ENCODE results near the gene DLG2.
"Not testable (repeated sequence)": the region's sequence is repeated elsewhere in the genome, so short reads cannot be mapped to it uniquely, and the experiment has no call there.

DLG2 gene

GRCh38 chr11:84310268-84310667 lies 1316.9 kb downstream of the DLG2 start:
- Histone ChIP-seq H3K27ac (ENCODE audit: low read length) (no peak overlapping the region), H3K4me2 (ENCODE audit: low read depth, low read length) (no peak overlapping the region), H3K27me3 (replicated peaks; ENCODE audit: insufficient read depth, low read length) (no peaks in the 10 kb centered on the region), H3K9me3 (replicated peaks; ENCODE audit: insufficient read depth, low read length) (no peaks in the 10 kb centered on the region), H3F3A (ENCODE audit: insufficient read depth, low read length) (no peaks in the 10 kb centered on the region), H3K4me1 (ENCODE audit: low read length) (no peaks in the 10 kb centered on the region), H3K79me2 (ENCODE audit: low read length) (no peaks in the 10 kb centered on the region), H2AFZ (ENCODE audit: low read length) (no peak overlapping the region), H4K20me1 (ENCODE audit: insufficient read depth, low read length) (no peaks in the 10 kb centered on the region), H3K4me3 (ENCODE audit: low read length) (no peak overlapping the region), H3K9ac (ENCODE audit: low read length) (no peak overlapping the region), H3K9me2 (replicated peaks; ENCODE audit: insufficient read depth, low read length) (no peaks in the 10 kb centered on the region), H3K36me3 (replicated peaks; ENCODE audit: insufficient read depth, low read length) (no peaks in the 10 kb centered on the region)
- no peak for TF ChIP-seq CTCF (IDR thresholded peaks at IDR 0.05; ENCODE audit: low read length)
- DNase-seq: no peak

- H4K20me1 ChIP-seq (ENCODE audit: insufficient read depth, low read length); H3K9me2 ChIP-seq (replicated peaks; ENCODE audit: insufficient read depth, low read length); H3K4me1 ChIP-seq (ENCODE audit: low read length); DNase-seq; H3K4me3 ChIP-seq (ENCODE audit: low read length); H3K9ac ChIP-seq (ENCODE audit: low read length); H3K9me3 ChIP-seq (replicated peaks; ENCODE audit: insufficient read depth, low read length); H3K4me2 ChIP-seq (ENCODE audit: low read depth, low read length); H3K36me3 ChIP-seq (replicated peaks; ENCODE audit: insufficient read depth, low read length); H3K79me2 ChIP-seq (ENCODE audit: low read length); H3K27ac ChIP-seq (ENCODE audit: low read length); H3F3A ChIP-seq (ENCODE audit: insufficient read depth, low read length); H3K27me3 ChIP-seq (replicated peaks; ENCODE audit: insufficient read depth, low read length); H2AFZ ChIP-seq (ENCODE audit: low read length): not testable (repeated sequence)
Measured at GRCh38 chr11:84308491-84308890, 1318.7 kb downstream of the DLG2 start.

GRCh38 chr11:84300092-84300491 lies 1327.1 kb downstream of the DLG2 start:
- H3K79me2 ChIP-seq (ENCODE audit: low read length): no peaks in the 10 kb centered on the region
- H3K27ac ChIP-seq (ENCODE audit: low read length): no peak overlapping the region
- H3K9me3 ChIP-seq (replicated peaks; ENCODE audit: insufficient read depth, low read length): no peaks in the 10 kb centered on the region
- DNase-seq: no peak
- H2AFZ ChIP-seq (ENCODE audit: low read length): no peak overlapping the region
- H3K36me3 ChIP-seq (replicated peaks; ENCODE audit: insufficient read depth, low read length): no peaks in the 10 kb centered on the region
- H3K9ac ChIP-seq (ENCODE audit: low read length): no peak overlapping the region
- H3K27me3 ChIP-seq (replicated peaks; ENCODE audit: insufficient read depth, low read length): no peaks in the 10 kb centered on the region
- H3K4me2 ChIP-seq (ENCODE audit: low read depth, low read length): no peak overlapping the region
- no peak overlapping the region for H3K4me3 ChIP-seq (ENCODE audit: low read length)
- TF ChIP-seq CTCF (IDR thresholded peaks at IDR 0.05; ENCODE audit: low read length) (no peak), EZH2 (optimal IDR thresholded peaks at IDR 0.05; ENCODE audit: low read depth, low read length) (no peak), EZH2phosphoT487 (IDR thresholded peaks at IDR 0.05; ENCODE audit: low read length) (no peak)
- H3K9me2 ChIP-seq (replicated peaks; ENCODE audit: insufficient read depth, low read length): no peaks in the 10 kb centered on the region
- H3F3A ChIP-seq (ENCODE audit: insufficient read depth, low read length): no peaks in the 10 kb centered on the region
- no peaks in the 10 kb centered on the region for H3K4me1 ChIP-seq (ENCODE audit: low read length)
- H4K20me1 ChIP-seq (ENCODE audit: insufficient read depth, low read length): no peaks in the 10 kb centered on the region

GRCh38 chr11:84297570-84297969 lies 1329.6 kb downstream of the DLG2 start:
- H3K4me2 ChIP-seq (ENCODE audit: low read depth, low read length): no peak overlapping the region
- no peaks in the 10 kb centered on the region for H3K9me3 ChIP-seq (replicated peaks; ENCODE audit: insufficient read depth, low read length)
- no peaks in the 10 kb centered on the region for H4K20me1 ChIP-seq (ENCODE audit: insufficient read depth, low read length)
- H3K36me3 ChIP-seq (replicated peaks; ENCODE audit: insufficient read depth, low read length): no peaks in the 10 kb centered on the region
- no peak overlapping the region for H3K9ac ChIP-seq (ENCODE audit: low read length)
- H2AFZ ChIP-seq (ENCODE audit: low read length): no peak overlapping the region
- TF ChIP-seq EZH2 (optimal IDR thresholded peaks at IDR 0.05; ENCODE audit: low read depth, low read length): no peak
- no peak for TF ChIP-seq CTCF (IDR thresholded peaks at IDR 0.05; ENCODE audit: low read length)
- TF ChIP-seq EZH2phosphoT487 (IDR thresholded peaks at IDR 0.05; ENCODE audit: low read length): no peak
- no peaks in the 10 kb centered on the region for H3K9me2 ChIP-seq (replicated peaks; ENCODE audit: insufficient read depth, low read length)
- no peaks in the 10 kb centered on the region for H3K4me1 ChIP-seq (ENCODE audit: low read length)
- H3K27ac ChIP-seq (ENCODE audit: low read length): no peak overlapping the region
- DNase-seq: no peak
- no peak overlapping the region for H3K4me3 ChIP-seq (ENCODE audit: low read length)
- no peaks in the 10 kb centered on the region for H3K79me2 ChIP-seq (ENCODE audit: low read length)
- no peaks in the 10 kb centered on the region for H3F3A ChIP-seq (ENCODE audit: insufficient read depth, low read length)
- no peaks in the 10 kb centered on the region for H3K27me3 ChIP-seq (replicated peaks; ENCODE audit: insufficient read depth, low read length)

Data from MM.1S (cell line).